Measurements from ENCODE around the gene FOXP3.

DNA sequence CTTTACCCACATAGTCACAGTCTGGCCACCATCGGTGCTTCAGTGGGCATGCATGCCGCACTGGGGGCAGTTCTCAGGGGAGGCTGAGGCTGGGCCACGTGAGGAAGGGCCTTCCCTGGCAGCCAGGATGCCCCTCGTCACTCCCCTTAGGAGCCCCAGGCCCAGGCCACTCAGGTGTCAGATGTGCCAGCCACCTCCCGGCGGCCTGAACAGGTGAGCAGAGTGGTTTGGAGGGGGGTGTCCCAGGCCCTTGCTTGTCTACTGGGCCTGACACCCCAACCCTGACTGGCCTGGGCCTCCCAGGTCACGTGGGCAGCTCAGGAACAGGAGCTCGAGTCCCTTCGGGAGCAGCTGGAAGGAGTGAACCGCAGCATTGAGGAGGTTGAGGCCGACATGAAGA, 17.2 kb downstream of the FOXP3 start:
- TF ChIP-seq, protein P1, sequence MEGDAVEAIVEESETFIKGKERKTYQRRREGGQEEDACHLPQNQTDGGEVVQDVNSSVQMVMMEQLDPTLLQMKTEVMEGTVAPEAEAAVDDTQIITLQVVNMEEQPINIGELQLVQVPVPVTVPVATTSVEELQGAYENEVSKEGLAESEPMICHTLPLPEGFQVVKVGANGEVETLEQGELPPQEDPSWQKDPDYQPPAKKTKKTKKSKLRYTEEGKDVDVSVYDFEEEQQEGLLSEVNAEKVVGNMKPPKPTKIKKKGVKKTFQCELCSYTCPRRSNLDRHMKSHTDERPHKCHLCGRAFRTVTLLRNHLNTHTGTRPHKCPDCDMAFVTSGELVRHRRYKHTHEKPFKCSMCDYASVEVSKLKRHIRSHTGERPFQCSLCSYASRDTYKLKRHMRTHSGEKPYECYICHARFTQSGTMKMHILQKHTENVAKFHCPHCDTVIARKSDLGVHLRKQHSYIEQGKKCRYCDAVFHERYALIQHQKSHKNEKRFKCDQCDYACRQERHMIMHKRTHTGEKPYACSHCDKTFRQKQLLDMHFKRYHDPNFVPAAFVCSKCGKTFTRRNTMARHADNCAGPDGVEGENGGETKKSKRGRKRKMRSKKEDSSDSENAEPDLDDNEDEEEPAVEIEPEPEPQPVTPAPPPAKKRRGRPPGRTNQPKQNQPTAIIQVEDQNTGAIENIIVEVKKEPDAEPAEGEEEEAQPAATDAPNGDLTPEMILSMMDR (IDR thresholded peaks at IDR 0.05) = no peak
- TF ChIP-seq POLR2A (IDR thresholded peaks at IDR 0.05) = no peak

All from uterus (tissue), 2 donors.